ENCODE measurements around the gene KNDC1. TPM values are rescaled to one million over a fixed set of nuclear protein-coding genes. Genes with fewer than 3 reads are reported as not detected.

Gene KNDC1
- total RNA-seq, 4 donors from 2014 or later: 0.19 to 0.59 (median 0.39) TPM

- 75 to 77% methylated on average over 21 to 27 of the region's 35 CpGs for WGBS, 2 donors
- TF ChIP-seq CTCF (IDR thresholded peaks at IDR 0.05) (no peak), POLR2A (IDR thresholded peaks at IDR 0.05) (no peak)
- no peak overlapping the region for H3K4me3 ChIP-seq (ENCODE audit: low read depth, poor library complexity, severe bottlenecking)
- DNase-seq (ENCODE audit: low spot score in 2 of 2): no peak
- intact Hi-C loops (cut with DNase I; ENCODE audit: low total_unique reads): no loop called here
Observed at GRCh38 chr10:133271521-133272300, 111.7 kb downstream of the KNDC1 start.

DNA sequence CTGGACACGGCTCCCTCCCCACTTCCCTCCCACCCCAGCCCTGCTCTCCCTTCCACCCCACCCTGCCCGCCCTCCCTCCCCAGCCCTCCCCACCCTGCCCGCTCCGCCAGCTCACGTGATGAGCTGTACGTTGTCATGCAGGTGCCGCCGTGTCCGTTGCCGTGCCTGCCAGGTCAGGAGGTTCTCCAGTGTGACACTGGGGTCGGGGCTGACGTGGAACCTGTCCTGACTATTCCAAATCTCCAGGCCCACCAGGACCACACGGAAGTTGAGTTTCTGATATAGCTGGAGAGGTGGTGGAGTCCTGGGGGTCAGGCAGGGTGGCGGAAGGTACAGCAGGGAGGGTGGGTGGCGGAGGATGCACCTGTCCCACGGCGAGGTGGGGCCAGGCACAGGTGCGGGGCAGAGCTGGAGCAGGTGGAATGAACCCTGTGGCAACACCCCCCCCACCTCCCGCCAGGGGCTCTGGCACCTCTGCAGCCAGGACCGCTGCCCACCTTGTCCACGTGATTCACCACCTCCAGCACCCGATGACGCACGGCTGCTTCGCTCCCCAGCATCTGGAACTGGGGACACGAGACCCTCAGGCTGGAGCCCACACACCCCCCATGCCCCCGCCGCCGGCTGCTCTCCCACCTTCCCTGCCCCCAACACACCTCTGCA, 112.4 kb downstream of the KNDC1 start:
- DNase-seq (ENCODE audit: low spot score in 2 of 2): no peak
- WGBS, 2 donors: 76 to 84% methylated on average over 24 to 26 of the region's 29 CpGs
- TF ChIP-seq POLR2A (IDR thresholded peaks at IDR 0.05) (no peak), CTCF (IDR thresholded peaks at IDR 0.05) (no peak)
- intact Hi-C loops (cut with DNase I; ENCODE audit: low total_unique reads): no loop called here
- no peak overlapping the region for H3K4me3 ChIP-seq (ENCODE audit: low read depth, poor library complexity, severe bottlenecking)

DNA sequence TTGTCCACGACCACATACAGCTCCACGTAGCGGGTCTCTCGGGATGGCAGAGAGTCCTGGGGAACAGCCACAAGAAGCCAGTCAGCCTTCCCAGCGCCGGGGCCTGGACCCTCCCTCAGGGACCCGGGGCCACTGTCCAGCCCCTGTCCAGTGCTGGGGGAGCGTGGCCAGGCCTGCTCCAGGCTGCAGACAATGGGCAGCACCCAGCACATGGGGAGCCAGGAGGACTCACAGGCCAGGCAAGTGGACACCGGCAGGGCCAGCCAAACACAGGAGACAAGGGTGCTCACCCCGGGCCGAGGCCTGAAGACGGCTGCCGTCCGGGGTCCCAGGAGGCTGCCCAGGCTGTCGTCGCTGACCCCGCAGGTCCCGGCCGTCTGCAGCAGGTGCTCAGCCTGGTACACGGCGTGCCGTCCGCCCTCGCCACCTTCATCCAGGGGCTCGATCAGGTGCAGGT, 113.0 kb downstream of the KNDC1 start:
- WGBS, 2 donors: 86 to 90% methylated on average over 13 to 24 of the region's 25 CpGs
- intact Hi-C loops (cut with DNase I; ENCODE audit: low total_unique reads): no loop called here
- TF ChIP-seq CTCF (IDR thresholded peaks at IDR 0.05): no peak
- TF ChIP-seq POLR2A (IDR thresholded peaks at IDR 0.05): no peak
- no peak for DNase-seq (ENCODE audit: low spot score in 2 of 2)
- H3K4me3 ChIP-seq (ENCODE audit: low read depth, poor library complexity, severe bottlenecking): no peak overlapping the region

GRCh38 chr10:133273534-133274143, 113.6 kb downstream of the KNDC1 start:
- no peak for TF ChIP-seq CTCF (IDR thresholded peaks at IDR 0.05)
- no peak for TF ChIP-seq POLR2A (IDR thresholded peaks at IDR 0.05)
- intact Hi-C loops (cut with DNase I; ENCODE audit: low total_unique reads): no loop called here
- 68 to 82% methylated on average over 6 to 27 of the region's 28 CpGs for WGBS, 2 donors
- no peak overlapping the region for H3K4me3 ChIP-seq (ENCODE audit: low read depth, poor library complexity, severe bottlenecking)
- no peak for DNase-seq (ENCODE audit: low spot score in 2 of 2)

DNA sequence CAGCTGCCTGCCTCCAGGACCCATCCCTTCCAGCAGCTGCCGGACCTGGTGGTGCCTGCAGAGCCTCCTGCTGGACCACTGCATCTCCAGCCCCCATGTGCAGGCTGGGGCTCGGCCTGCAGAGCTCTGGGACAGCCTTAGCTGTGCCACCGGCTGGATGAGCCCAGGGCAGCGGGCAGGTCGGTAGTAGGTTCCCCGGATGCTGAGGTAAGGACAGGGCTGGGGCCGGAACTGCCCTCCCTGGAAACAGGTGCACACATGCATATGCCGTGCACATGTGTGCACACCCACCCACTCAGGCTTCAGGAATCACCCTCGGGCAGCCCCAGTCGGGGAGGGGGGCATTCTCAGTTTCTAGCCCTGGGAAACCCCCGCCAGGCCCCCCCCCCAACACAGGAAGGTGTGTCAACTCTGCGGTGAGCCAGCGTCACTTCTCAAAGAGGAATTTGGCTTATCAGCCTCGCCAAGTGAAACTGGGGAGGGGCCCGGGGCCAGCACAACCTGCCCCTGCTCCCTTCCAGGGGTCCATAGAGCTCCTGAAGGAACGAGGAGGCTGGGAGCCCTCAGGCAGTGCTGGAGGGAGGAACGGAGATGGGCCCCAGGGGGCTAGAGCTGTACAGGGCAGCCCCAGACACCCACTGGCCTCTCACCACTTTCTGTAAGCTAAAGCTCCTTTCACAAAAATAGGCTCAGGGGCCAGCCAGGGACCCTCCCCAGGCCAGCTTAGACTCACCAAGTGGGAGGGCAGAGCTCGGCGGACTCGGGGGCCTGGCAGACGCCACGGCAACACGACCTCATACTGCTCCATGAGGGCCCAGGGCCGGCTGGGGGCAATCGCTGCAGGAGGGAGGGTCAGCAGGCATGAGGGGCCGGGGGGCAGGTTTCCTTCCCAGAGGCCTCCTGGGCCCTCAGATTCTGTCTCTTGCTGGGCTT, 115.0 kb downstream of the KNDC1 start:
- H3K4me3 ChIP-seq (ENCODE audit: low read depth, poor library complexity, severe bottlenecking): no peak overlapping the region
- no peak for DNase-seq (ENCODE audit: low spot score in 2 of 2)
- intact Hi-C loops (cut with DNase I; ENCODE audit: low total_unique reads): no loop called here
- TF ChIP-seq CTCF (IDR thresholded peaks at IDR 0.05) (no peak), POLR2A (IDR thresholded peaks at IDR 0.05) (no peak)
- 28 to 29% methylated on average over 11 to 24 of the region's 26 CpGs for WGBS, 2 donors
